GM19043 (cell line): ENCODE measurements around the gene RFC3.
"Not testable (repeated sequence)": the region's sequence is repeated elsewhere in the genome, so short reads cannot be mapped to it uniquely, and the experiment has no call there.

Experiments used
- ATAC-seq: cut with Tn5 transposase; IDR thresholded peaks from one replicate; pipeline ENCODE4 v1.9.1; 2021; ENCODE audit warnings: low read depth; ENCODE audit not compliant: unreplicated experiment

The RFC3 gene, protein sequence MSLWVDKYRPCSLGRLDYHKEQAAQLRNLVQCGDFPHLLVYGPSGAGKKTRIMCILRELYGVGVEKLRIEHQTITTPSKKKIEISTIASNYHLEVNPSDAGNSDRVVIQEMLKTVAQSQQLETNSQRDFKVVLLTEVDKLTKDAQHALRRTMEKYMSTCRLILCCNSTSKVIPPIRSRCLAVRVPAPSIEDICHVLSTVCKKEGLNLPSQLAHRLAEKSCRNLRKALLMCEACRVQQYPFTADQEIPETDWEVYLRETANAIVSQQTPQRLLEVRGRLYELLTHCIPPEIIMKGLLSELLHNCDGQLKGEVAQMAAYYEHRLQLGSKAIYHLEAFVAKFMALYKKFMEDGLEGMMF

GRCh38 chr13:33817901-33818706, at the start of gene RFC3:
Gene RFC3 (plus strand): TSS chr13:33818149. CDS start chr13:33818179, 30 bp downstream.
- peak; percentile 93 for ATAC-seq

DNA sequence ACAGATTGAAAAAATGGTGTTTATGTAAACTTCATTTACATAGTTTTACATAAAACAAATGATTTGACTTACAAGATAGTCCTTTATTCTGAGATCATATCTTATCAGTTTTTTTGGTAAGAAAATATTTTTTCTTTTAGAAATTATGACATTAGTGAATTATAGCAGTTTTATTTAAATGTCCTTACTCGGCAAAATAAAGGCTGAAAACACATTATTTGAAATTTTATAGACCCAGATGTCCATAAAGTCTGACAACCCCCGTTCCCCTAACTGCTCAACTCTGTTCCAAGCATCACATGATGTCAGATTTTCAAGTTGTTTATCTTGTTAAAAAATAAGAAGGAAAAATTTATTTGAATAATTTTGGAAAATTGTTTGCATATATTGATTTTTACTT, 46.7 kb upstream of the RFC3 start:
- no peak for ATAC-seq

DNA sequence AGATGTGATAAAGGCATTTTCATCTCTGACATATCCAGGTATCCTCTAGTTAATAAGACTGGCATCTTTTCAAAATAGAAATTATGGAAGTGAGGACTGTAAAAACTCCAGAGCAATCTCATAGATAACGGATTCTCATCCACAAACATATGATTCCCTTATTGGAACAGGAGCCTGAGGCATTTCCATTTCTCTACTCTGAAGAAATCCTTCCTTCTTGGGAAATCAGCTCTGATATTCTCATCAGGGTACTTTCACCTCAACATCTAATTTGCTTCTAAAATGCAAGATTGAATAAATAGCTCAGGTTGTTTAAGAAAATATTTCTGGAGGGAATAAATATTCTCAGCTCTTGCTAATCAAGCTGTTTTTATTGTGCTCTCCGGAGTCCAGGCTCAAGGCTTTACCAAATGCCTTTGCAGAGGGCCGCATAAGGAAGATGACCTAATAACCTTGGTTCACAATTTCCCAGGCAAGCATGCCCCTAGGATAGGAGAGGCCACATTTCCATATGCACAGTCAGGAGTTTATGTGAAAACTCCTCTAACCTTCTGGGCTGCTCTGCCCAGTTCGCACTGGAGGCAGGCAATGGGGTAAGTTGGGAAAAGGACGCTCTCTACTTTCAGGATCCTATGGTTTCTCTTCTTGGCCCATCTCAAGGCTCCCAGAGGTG, 44.0 kb upstream of the RFC3 start:
- ATAC-seq: no peak

DNA sequence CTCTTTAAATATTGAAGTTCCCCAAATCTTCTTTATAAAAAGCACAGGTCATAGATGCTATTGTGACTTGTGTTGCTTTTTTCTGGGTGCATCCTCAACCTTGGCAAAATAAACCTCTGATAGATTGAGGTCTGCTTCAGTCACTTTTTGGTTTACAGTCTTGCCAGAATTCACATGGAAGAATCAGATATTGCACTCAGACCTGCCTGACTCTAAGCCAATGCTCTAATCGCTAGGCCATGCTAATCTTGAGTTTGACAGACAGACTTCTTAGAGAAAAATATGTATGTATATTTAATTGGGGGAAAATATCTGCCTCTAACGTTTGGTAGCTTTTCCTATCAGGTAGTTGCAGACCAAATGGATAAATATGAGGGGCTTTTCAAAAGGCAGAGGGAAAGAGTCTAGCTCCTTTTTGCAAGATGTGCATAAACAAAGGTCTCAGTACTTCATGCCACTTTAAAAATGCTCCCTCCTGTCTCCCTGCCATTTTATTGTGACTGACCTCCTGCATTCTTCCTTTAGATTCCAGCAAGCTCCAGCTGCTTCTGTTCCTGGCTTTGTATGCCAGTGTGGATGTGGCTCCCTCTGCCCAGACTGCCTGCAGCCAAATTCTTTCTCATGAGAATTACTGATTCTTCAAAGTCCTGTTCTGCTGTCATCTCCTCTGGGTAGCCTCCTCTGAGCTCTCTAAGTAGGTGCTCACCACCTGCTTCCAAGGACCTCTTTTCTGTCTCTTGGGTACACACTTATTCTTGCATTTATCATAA, 42.4 kb upstream of the RFC3 start:
- no peak for ATAC-seq

DNA sequence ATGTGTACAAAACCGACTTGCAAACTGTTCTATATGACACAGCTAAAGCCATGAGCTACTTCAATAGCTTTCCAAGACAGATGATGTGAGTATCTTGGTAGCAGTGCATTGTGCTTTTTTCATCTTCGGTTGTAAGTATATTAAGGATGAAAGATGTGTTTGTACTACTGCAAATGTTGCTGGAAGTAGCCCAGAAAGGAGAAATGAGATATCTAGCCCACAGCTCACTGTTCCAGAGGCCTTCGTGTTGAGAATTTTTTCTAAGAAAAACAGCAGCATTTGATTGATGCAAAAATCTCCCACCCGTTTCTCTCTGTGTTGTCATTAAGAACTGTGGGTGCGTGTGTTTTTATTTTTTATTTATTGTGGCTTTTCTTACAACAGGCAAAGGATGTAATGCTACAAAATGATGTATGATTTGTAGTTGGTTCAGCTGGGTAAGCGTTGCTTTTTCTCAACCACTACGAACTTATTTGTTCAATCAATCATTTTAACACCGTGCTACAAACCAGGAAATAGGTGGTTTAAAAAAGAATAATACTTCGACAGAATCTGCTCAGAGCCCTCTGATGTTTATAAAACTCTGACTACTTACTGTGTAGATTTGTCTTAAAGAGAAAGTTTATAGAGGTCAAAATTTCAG, 41.6 kb upstream of the RFC3 start:
- no peak for ATAC-seq

DNA sequence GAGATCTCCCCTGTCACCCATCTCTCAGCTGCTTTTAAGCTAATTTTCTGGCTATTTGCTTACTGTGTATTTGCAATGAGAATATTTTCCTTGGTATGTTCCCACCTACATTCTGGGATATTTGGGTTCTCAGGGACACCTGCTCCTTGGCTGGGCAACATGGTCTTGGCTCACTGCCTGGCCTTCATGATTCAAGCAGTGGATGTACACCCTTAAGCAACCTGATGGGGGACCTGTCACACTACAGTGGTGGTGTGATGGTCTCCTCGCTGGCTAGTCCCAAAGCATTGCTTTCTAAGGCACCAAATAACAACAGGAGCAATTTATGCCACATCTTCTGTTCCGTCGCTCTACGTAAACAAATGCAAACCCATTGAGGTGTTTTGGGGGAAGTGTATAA, 35.3 kb upstream of the RFC3 start:
- no peak for ATAC-seq

- not testable (repeated sequence) for ATAC-seq
Observed at GRCh38 chr13:33783212-33783611, 34.7 kb upstream of the RFC3 start.

- ATAC-seq: no peak
Observed at GRCh38 chr13:33784738-33785137, 33.2 kb upstream of the RFC3 start.

DNA sequence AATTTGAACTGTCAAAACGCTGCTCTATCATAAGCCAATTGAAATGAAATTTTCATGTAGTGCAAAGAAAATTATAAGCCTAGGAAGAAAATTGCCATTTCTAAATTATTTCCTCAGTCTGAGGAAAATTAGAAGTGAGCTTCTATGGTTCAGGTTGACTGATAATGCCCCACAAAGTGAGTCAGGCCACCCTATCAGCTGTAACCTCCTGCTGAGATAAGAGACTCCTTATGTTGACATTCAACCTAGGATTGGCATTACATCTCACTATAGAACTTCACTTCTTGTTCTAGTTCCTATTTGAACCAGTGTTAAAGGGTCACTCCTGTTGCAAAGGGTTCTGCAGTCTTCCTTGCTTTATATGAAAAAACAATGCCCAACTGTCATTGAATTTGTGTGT, 32.6 kb upstream of the RFC3 start:
- ATAC-seq: no peak

GRCh38 chr13:33787051-33787591, 30.8 kb upstream of the RFC3 start:
- ATAC-seq: peak; percentile 62

GRCh38 chr13:33789066-33789606, 28.8 kb upstream of the RFC3 start:
- ATAC-seq: no peak

- ATAC-seq: no peak
Observed at GRCh38 chr13:33789739-33790138, 28.2 kb upstream of the RFC3 start.

DNA sequence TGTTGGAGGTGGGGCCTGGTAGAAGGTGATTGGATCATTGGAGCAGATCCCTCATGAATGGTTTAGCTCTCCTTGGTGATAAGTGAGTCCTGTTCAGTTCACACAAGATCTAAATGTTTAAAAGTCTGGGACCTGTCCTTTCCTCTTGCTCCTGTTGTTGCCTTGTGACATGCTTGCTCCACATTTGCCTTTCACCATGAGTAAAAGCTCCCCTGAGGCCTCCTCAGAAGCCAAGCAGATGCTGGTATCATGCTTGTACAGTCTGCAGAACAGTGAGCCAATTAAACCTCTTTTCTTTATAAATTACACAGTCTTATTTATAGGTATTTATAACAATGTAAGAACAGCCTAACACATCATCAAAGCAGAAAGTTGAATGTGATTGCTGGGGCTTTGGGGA, 24.2 kb upstream of the RFC3 start:
- no peak for ATAC-seq

- no peak for ATAC-seq
Observed at GRCh38 chr13:33794576-33794975, 23.4 kb upstream of the RFC3 start.

GRCh38 chr13:33796095-33796494, 21.9 kb upstream of the RFC3 start:
- ATAC-seq: no peak

GRCh38 chr13:33797622-33798021, 20.3 kb upstream of the RFC3 start:
- no peak for ATAC-seq

GRCh38 chr13:33798023-33798422, 19.9 kb upstream of the RFC3 start:
- no peak for ATAC-seq

DNA sequence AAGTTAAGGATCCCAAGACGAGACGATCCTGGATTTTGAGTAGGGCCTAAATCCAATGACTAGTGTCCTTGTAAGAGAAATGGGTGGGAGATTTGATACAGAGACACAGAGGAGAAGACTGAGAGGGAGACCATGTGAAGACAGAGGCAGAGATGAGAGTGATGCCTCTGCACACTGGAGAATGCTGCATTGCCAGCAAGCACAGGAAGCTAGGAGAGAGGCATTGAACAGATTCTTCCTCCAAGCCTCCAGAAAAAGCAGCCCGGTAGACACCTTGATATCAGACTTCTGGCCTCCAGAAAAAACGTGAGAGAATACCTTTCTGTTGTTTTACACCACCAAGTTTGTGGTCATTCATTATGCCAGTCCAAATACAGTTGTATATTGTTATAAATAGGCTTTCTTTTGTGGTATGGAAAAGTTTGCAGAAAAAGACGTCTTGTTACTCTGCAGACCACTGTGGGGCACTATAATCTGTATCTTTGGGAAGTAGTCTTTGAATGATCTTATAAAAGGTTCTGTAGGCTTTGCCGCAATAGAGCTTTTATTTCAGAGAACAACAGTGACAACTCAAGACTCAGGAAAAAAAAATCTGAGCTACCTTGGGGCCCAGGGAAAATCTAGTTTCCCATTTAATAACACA, 17.9 kb upstream of the RFC3 start:
- no peak for ATAC-seq

- ATAC-seq: no peak
Observed at GRCh38 chr13:33800646-33801186, 17.2 kb upstream of the RFC3 start.
